HEK293T (cell line): ENCODE data around the gene OR2J3.

Experiments used
- ARNT ChIP-seq: fragments of 450-650 bp; IDR thresholded peaks from 2 replicates; pipeline ENCODE4 v1.6.1; 2017; ENCODE audit warnings: mild to moderate bottlenecking
- BHLHE40 ChIP-seq: fragments of 450-650 bp; IDR thresholded peaks from 2 replicates; pipeline ENCODE4 v1.6.1; 2016; ENCODE audit warnings: mild to moderate bottlenecking, moderate library complexity, borderline replicate concordance
- FOXA1 ChIP-seq: fragments of 450-650 bp; IDR thresholded peaks from 2 replicates; pipeline ENCODE4 v1.6.1; 2016; ENCODE audit warnings: mild to moderate bottlenecking
- L3MBTL2 ChIP-seq: fragments of 450-650 bp; conservative IDR thresholded peaks from 2 replicates; pipeline ENCODE4 v1.6.1; 2016; ENCODE audit warnings: mild to moderate bottlenecking
- LEF1 ChIP-seq: fragments of 450-650 bp; IDR thresholded peaks from 2 replicates; pipeline ENCODE4 v1.6.1; 2017; ENCODE audit warnings: mild to moderate bottlenecking, borderline replicate concordance
- NFRKB ChIP-seq: fragments of 450-650 bp; IDR thresholded peaks from 2 replicates; pipeline ENCODE4 v1.6.1; 2016; ENCODE audit warnings: mild to moderate bottlenecking, moderate library complexity
- SP1 ChIP-seq: fragments of 450-650 bp; IDR thresholded peaks from 2 replicates; pipeline ENCODE4 v1.6.1; 2017
- SUZ12 ChIP-seq: fragments of 450-650 bp; IDR thresholded peaks from 2 replicates; pipeline ENCODE4 v1.6.1; 2016; ENCODE audit warnings: mild to moderate bottlenecking
- TARDBP ChIP-seq: fragments of 450-650 bp; IDR thresholded peaks from 2 replicates; pipeline ENCODE4 v1.6.1; 2016
- ZNF384 ChIP-seq: fragments of 450-650 bp; IDR thresholded peaks from 2 replicates; pipeline ENCODE4 v1.6.1; 2016
- TF ChIP-seq, protein P1 (sequence below): fragments of 450-650 bp; IDR thresholded peaks from 2 replicates; pipeline ENCODE4 v1.6.1; 2016

DNA sequence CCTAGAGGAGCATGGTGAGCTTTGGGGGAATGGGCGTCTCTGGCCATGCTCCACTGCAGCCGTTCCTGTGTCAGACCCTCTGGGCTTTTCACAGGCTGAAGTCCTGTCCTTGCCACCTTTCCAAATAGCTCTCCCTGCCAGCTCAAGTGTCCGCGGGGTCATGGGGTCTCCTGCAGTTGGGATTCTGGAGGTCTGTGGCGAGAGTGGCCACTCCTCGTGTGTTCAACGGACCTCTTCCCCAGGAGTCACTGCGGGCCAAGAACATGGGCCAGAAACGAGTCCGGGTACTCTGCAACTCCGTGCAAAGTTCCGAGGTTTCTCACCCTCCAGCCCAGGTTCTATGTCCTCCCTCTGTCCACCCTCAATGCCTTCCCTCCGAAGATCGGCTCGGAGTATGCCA is 25.4 kb upstream of the OR2J3 start:
- TF ChIP-seq FOXA1 (no peak), TARDBP (no peak), L3MBTL2 (no peak), NFRKB (no peak), SUZ12 (no peak), LEF1 (no peak), SP1 (no peak), BHLHE40 (no peak), ZNF384 (no peak), ARNT (no peak)
- TF ChIP-seq, protein P1, sequence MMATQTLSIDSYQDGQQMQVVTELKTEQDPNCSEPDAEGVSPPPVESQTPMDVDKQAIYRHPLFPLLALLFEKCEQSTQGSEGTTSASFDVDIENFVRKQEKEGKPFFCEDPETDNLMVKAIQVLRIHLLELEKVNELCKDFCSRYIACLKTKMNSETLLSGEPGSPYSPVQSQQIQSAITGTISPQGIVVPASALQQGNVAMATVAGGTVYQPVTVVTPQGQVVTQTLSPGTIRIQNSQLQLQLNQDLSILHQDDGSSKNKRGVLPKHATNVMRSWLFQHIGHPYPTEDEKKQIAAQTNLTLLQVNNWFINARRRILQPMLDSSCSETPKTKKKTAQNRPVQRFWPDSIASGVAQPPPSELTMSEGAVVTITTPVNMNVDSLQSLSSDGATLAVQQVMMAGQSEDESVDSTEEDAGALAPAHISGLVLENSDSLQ, result no peak
